ENCODE measurements around the gene CBFA2T2. TPM values are rescaled to one million over a fixed set of nuclear protein-coding genes. Genes with fewer than 3 reads are reported as not detected.

CBFA2T2 gene
- total RNA-seq, 1 donor from 2014 or later: 58.1 TPM

- no peak for DNase-seq (ENCODE audit: low spot score, unreplicated experiment)
- TF ChIP-seq CTCF (IDR thresholded peaks at IDR 0.05; ENCODE audit: unreplicated experiment): no peak
- Mint-ChIP-seq H3K27ac (no peak overlapping the region), H3K9me3 (ENCODE audit: low read depth) (no peaks in the 10 kb centered on the region), H3K36me3 (ENCODE audit: insufficient read depth) (peaks cover 15% of the 10 kb centered on the region), H3K4me1 (ENCODE audit: low read depth) (peaks cover 4% of the 10 kb centered on the region), H3K27me3 (no peaks in the 10 kb centered on the region), H3K4me3 (ENCODE audit: low read depth) (no peak overlapping the region)
These were observed 111.1 kb downstream of the CBFA2T2 start for GRCh38 chr20:33600981-33601380.

GRCh38 chr20:33601861-33602260 is 112.0 kb downstream of the CBFA2T2 start:
- Mint-ChIP-seq H3K27me3 (no peaks in the 10 kb centered on the region), H3K9me3 (ENCODE audit: low read depth) (no peaks in the 10 kb centered on the region), H3K4me3 (ENCODE audit: low read depth) (no peak overlapping the region), H3K4me1 (ENCODE audit: low read depth) (peaks cover 4% of the 10 kb centered on the region), H3K36me3 (ENCODE audit: insufficient read depth) (peaks cover 13% of the 10 kb centered on the region), H3K27ac (no peak overlapping the region)
- TF ChIP-seq CTCF (IDR thresholded peaks at IDR 0.05; ENCODE audit: unreplicated experiment): no peak
- no peak for DNase-seq (ENCODE audit: low spot score, unreplicated experiment)

GRCh38 chr20:33602826-33603590 is 113.1 kb downstream of the CBFA2T2 start:
- TF ChIP-seq CTCF (IDR thresholded peaks at IDR 0.05; ENCODE audit: unreplicated experiment): no peak
- no peaks in the 10 kb centered on the region for H3K9me3 Mint-ChIP-seq (ENCODE audit: low read depth)
- no peak overlapping the region for H3K27ac Mint-ChIP-seq
- H3K4me3 Mint-ChIP-seq (ENCODE audit: low read depth): no peak overlapping the region
- DNase-seq (ENCODE audit: low spot score, unreplicated experiment): no peak
- H3K4me1 Mint-ChIP-seq (ENCODE audit: low read depth): peaks cover 4% of the 10 kb centered on the region
- H3K36me3 Mint-ChIP-seq (ENCODE audit: insufficient read depth): peaks cover 5% of the 10 kb centered on the region
- no peaks in the 10 kb centered on the region for H3K27me3 Mint-ChIP-seq

GRCh38 chr20:33604084-33604990 is 114.4 kb downstream of the CBFA2T2 start:
- Mint-ChIP-seq H3K27ac (no peak overlapping the region), H3K4me1 (ENCODE audit: low read depth) (peaks cover 4% of the 10 kb centered on the region), H3K4me3 (ENCODE audit: low read depth) (no peak overlapping the region), H3K27me3 (no peaks in the 10 kb centered on the region), H3K36me3 (ENCODE audit: insufficient read depth) (peaks cover 8% of the 10 kb centered on the region), H3K9me3 (ENCODE audit: low read depth) (no peaks in the 10 kb centered on the region)
- no peak for DNase-seq (ENCODE audit: low spot score, unreplicated experiment)
- no peak for TF ChIP-seq CTCF (IDR thresholded peaks at IDR 0.05; ENCODE audit: unreplicated experiment)

- peaks cover 4% of the 10 kb centered on the region for H3K4me1 Mint-ChIP-seq (ENCODE audit: low read depth)
- no peak overlapping the region for H3K27ac Mint-ChIP-seq
- H3K4me3 Mint-ChIP-seq (ENCODE audit: low read depth): no peak overlapping the region
- H3K27me3 Mint-ChIP-seq: no peaks in the 10 kb centered on the region
- DNase-seq (ENCODE audit: low spot score, unreplicated experiment): no peak
- no peaks in the 10 kb centered on the region for H3K9me3 Mint-ChIP-seq (ENCODE audit: low read depth)
- peaks cover 8% of the 10 kb centered on the region for H3K36me3 Mint-ChIP-seq (ENCODE audit: insufficient read depth)
- no peak for TF ChIP-seq CTCF (IDR thresholded peaks at IDR 0.05; ENCODE audit: unreplicated experiment)
These were observed 115.1 kb downstream of the CBFA2T2 start for GRCh38 chr20:33604991-33605370.
